GM21367 (cell line): ENCODE data around the gene S100A2.

Experiments used
- ATAC-seq: cut with Tn5 transposase; IDR thresholded peaks from one replicate; pipeline ENCODE4 v1.9.1; 2021; ENCODE audit not compliant: unreplicated experiment

S100A2 gene

DNA sequence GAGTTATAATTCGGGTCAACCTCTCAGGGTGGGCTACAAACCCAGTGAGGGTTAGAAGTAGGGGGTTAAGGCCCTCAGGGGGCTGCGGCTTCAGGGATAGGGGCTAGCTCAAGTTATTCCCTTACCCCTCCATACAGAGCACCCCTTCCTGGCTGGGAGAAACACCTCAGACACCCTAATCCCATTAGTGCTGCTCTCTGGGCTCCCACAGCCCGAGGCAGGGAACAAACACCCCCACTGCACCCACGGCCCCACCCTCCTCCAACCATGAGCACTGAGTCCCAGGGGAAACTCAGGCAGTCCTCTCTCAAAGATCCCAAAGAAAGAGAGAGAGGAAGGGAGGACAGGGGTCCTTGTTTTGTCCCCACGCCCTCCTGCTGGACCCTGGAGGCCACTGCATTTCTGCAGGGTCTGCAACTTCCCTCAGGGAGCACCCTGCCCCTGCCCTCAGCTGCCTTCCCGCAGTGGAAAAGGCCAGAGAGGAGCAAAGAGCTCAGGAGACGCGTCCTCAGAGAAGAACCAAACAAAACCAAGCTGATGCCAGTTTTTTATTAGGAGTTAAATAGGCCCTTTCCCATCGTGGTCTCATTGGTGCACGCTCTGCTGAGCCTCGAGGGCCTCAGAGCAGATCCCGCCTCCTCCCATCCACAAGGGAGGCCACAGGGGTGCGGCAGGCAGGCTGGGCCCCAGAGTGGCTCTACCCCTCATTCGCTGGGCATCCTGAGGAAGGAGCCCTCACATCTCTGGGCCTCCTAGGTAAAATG is 18.7 kb downstream of the S100A2 start:
- no peak for ATAC-seq

DNA sequence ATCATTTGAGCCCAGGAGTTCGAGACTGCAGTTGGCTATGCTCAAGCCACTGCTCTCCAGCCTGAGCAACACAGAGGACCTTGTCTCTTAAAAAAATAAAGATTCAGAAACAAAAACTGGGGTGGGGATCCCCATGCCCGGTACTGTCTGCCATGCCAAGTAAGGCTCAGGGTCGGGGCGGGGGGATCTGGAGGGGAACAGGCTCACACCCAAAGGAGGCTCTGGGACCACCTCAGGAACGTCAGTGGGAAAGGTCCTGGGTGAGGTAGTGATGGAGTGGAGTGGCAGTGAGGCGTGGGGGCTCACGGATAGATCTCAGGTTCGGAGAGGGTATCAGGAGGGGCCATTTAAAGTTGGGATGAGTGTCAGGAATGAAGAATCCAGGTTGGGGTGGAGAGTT is 19.3 kb downstream of the S100A2 start:
- no peak for ATAC-seq

DNA sequence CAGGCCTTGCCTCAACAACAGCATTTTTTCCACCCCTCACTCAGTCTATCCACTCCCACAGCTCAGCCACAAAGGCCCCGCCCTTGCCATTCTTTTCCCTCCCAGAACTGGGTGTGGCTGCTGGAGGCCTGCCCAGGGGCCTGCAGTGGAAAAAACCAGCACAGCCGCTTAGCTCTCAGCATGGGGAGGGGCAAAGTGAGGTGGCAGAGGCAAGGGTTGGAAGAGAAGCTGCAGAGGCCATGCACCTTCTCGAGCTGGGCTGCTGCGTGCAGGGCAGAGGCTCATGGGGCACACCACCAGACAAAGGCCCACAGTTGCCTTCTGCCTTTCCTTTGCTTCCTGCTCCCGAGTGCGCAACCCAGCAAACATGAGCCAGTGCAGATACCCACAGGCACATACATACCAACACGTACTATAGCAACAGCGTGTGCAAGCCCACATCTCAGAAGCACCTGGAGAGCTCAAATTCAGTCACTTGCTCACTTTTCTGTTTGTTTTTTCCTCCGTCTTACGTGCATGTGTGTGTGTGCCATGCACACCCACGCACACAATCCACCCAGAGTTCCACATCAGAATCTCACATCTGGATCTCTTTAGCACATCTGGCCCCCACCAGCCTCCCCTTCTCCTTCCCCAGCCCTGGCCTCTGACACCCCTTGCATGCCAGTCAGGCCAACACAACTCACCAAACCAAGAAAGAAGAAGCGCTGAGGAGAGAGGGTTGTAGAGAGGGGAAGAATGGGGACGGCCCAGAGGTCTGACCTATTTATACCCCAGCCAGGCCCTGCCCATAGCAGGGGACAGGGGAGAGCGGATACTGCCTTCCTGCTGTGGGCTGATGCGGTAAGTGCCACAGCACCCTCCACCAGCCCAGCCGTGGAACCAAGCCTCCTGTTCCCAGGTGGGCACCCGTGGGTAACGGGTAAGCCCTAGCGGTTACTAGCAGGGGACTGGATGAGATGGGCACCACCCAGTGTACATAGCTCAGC is 20.3 kb downstream of the S100A2 start, which contains the start of gene S100A4:
S100A4 (minus strand) TSS at position 740 of the 989 bp plus-strand sequence. CDS start 1,012 bp downstream, outside the sequence.
- no peak for ATAC-seq

DNA sequence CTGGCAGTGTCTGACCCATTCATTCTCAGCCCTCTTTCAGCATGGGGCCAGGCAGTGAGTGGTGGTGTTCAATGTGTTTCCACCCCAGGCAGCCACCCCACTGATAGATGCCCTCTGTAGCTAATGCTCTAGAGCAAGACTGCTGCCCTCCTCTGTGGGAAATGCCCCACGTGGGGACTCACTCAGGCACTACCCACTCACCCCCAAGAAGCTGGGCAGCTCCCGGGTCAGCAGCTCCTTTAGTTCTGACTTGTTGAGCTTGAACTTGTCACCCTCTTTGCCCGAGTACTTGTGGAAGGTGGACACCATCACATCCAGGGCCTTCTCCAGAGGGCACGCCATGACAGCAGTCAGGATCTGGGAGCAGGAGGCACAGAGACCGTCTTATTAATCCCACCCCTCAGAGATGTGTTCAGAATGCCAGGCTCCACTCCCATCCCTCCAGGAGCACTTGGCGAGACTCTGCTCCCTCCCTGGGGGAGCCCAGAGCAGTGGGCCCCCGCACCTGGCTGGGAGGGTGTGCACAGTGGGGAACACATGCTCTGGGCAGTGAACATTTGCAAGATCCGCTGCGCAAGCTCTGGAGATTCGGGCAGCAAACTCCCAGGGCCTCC is 21.1 kb downstream of the S100A2 start:
- no peak for ATAC-seq

DNA sequence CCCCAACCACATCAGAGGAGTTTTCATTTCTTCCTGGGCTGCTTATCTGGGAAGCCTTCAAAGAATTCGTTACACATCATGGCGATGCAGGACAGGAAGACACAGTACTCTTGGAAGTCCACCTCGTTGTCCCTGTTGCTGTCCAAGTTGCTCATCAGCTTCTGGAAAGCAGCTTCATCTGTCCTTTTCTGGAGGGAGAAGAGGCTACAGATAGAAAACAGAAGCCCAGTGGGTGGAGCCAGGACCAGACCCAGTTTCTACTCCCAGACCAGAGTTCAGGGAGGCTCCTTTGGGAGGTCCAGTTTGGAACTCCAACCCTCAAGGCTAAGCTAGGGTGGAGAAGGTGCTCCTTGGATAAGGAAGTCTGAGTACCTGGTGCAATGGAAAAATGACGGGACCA is 21.9 kb downstream of the S100A2 start:
- no peak for ATAC-seq

DNA sequence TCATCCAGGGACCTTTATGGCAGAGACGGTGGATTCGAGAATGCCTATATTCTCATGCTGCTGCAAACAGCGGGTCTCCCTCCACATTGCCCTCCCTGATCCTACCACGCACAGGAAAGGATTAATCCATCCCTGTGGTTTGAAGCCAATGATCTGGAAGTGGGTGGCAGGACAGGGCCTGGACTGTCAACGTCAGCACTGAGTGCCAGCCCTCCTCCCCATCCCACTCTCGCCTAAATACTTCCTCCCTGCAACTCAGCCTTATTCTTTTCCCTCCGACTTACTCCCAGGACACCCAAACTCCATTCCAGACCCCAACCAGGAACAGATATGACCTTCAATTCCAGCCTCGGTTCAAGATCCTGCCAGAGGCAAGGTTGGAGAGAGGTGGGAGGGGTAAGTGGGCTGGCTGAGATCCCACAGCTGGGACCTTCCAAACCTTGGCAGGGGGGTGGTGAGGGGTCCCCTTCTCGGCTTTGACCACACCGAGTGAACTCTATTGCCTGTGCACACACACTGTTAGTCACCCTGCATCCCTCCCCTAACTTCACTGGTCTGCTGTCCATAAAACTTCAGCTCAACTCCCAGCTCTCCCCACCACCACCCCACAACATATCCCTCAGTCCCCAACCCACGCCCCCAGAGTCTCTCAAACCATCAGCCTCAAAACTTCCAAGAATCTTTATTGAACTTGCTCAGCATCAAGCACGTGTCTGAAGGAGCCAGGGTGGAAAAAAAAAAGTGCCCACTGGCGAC is 22.5 kb downstream of the S100A2 start:
- no peak for ATAC-seq

DNA sequence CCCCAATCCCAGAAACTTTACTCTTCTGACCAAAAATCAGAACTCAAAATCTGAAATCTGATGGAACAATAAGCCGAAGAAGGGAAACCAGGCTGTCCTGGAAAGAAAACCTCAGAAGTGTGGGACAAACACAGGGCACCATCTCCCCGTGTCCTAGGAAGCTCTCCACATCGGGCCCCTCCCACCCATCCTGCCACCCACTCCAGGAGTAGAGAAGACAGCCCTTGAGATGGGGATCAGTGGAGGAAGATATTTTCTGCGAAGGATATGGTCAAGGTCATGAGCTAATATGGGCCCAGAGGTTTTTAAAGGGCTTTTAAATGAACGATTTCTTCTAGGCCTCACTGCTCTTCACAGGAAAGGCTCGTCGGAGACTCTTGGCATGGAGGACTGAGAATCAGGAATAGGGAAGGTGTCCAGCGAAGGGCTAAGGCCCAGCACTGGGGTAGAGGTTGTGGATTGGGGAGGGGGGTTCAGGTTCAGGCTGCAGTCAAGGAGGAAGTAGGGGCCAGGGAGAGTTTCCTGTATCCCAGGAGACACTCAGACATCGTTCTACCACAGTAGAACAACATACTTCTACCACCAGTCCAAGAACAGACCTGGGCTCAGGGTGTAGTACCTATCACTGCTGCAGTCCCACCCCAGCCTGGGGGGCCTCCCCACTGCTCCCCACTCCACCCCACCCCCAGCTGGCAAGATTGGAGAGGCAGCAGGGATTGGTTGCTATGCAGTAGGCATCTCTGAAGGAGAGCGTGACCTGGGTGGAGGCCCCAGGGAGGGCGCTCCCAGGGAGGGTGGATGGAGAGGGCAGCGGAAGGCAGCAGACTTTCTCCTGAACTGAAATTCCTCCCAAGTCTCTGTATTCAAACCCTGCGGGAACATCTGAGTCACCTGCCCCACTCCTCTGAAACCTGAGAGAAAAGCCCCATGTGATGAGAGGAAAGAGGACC is 23.7 kb downstream of the S100A2 start:
- ATAC-seq, result no peak

DNA sequence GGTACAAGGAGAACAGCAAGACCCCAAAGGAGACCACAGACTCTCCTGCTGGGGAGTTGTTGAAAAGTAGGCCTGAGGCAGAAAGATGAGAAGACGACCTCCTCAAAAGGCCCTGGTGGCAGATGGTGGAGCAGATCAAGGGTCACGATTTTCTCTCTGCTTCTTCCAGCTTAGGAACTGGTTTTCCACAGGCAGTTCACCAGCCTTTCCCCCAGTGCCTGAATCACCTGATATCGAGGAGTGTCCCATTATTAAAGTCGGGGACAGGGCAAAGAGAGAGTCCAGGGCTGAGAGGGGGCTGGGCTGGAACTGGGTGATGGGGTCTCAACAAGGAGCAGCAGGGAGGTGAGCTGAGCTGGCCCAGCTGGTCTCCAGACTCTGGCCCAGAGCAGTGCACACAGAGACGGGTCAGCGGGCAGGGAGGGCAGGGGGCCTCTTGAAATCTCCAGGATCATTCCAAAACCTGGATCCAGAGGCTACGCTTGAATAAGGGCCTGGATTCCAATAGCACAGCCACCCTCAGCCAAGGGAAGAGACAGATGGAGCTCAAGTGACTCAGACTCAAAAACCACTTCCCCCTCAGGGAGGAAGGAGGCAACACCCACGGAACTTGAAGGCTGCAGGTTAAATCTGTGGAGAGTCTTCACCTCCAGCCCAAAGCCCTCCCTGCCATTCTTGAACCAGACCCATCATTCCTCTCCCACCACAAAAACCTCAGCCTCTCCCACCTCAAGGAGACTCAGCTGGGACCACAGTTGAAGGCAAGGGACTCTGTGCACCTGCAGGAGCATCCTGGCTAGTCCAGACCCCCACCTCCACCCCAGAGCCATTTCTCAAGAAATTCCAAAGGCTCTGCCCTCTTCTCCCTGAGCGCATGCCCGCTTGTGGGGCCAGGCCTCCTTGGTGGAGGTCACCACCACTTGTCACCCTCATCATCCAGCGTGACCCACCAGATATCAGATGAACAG is 25.0 kb downstream of the S100A2 start, which contains the start of gene S100A5:
S100A5 (minus strand) TSS at position 541 of the 968 bp plus-strand sequence. CDS start 743 bp downstream, outside the sequence.
- ATAC-seq, result no peak

DNA sequence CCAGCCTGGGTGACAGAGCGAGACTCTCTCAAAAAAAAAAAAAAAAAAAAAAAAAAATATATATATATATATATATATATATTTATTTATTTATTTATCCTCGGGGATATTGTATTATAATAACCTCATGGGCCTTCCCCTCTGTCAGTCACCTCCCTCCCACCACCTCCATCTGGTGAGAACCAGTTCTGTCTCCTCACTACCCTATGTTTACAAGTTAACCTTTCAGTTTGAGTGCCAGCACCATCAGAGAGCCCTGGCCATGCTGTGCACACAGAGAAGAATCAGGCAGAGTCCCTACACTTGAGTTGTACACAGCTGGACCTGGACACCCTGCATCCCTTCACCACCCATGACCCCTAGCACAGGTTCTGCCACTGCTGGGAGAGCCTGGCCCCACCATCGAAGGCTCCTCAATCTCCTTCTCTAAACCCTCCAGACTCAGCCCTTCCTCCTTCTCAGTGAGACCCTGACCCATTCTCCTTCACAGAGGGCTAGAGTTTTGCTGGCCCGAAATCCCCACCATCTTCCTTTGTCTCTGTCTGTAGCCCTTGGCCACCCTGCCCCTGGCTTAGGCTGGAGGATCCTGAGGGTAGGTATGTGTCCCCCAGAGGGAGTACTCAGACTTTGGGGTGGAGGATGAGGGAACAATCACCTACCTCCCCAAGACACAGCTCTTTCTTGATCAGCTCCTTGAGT is 26.1 kb downstream of the S100A2 start:
- no peak for ATAC-seq

DNA sequence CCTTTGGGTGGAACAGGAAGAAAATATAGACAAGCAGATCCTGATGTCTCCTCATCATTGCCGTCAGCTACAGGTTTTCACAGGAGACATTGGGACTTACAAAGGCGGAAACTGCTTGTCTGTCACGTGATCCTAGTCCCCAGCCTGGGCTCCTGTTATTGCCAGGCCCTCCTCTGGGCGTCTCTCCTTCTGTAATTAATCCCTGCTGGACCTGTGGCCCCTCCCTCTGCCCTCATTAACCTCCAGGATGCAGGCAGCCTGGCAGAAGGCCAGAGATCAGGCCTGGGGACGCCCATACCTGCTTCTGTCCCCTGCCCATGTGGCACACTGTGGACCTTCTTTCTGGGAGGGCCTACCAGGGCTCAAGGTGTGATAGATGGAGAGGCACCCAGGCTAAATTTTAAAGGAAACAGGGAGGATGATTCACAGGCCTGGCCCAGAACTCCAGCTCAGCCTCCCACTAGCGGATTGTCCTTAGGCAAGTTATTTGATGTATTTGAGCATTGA is 27.3 kb downstream of the S100A2 start:
- ATAC-seq, result no peak

DNA sequence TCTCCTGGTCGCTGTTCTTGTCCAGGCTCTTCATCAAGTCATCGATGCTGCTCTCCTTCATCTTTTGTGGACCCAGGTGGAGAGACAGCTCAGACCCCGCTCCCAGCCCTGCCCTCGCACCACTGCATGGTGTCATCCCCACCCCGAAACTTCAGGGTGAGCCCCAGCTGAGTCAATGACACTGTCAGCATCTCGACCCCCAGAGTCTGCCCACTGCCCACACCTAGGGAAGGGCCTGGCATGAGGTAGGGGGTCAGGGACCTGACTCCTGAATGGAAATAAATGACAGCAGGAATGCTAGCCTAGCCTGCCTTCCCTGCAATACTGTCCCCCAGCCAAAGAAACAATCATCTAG is 28.3 kb downstream of the S100A2 start:
- no peak for ATAC-seq

DNA sequence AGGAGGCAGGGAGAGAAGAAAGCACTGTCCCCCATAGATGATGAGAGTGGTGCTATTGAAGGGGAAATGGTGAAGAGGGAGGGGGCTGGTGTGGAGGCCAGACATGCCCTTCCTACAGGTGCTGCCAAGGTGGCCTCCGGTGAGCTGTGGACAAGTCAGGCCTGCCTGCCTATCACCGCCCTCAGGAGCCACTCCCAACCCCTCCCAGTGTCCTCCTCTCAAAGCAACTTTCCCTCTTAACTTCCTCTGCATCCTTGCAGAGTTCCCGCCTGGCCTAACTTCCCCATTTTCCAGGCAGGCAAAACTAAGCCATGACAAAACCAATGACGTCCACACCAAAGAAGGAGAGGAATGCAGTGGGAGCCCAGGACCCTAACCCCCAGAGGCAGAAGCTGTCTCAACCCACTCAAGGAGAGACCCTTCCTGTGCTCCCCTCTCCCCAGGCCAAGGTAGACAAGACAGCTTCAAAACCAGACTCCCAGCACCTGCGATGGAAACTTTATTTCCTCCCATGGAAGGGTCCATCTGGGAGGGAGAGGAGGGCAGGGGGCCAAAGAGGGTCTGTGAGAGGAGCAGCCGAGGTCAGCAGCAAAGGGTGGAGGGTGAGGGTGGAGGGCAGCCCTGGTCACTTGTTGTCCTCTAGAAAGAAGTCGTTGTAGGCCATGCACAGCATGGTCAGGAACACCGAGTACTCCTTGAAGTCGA is 28.8 kb downstream of the S100A2 start:
- ATAC-seq, result no peak

DNA sequence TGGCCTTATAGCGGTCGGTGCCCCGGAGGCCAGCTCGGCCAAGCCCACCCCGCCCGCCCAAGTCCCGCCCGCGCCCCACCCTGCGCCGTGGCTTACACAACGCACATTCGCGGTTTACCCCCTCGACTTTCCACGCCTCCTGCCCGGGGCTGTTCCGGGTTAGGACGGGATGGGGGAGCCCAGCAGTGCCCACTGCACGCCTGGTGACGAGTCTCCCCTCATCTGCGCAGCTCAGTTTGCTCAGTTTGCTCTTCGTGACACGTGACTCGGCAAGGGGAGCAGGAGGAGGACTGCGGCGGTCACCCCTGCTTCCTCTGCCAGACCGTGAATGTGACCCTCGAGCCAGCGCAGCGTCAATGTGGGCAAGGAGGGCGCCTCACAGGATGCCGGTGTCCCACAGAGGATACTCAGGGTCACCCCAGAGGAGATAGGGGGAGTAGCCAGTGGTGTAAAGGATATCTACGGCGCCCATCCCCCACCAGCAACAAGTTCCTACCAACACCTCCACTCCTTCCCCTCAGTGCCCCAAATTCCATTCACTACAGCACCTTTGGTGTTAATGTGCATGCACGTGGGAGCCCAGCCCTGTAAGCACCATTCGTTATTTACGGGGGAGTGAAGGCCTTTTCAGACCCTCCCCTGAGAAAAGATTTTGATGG is 29.5 kb downstream of the S100A2 start:
- ATAC-seq, result no peak

DNA sequence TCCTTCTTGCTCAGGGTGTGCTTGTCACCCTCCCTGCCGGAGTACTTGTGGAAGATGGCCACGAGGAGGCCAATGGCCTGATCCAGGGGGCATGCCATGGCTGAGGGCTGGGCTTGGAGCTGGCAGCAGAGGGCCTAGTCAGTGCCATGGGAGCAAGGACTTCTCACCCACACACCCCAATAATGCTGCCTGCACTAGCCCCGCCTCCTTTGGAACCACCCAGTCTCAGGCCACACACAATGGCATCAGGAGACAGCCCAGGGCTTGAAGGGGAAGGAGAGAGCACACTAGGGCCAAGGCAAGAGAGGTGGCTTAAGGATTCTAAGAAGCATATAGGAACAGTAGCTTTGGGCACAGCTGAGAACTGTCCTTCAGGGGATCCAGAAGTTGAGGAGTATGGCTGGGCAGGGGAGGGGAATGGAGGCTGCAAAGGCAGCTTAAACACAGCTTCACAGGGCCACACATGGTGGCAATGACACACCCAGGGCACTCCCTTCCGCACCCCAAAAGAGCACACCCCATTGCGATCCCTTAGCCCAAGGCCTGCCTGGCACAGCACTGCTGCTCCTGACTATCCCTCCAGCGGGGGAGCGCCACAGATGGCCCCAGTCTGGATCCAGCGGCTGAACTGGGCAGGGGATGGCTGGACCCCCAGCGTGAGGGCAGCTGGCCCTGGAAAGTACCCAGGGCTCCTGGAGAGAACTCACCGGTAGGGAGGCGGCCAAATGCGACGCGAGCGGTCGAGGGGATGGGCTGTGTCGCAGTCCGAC is 30.2 kb downstream of the S100A2 start, which contains the start of gene S100A6:
S100A6 (minus strand) TSS at position 750 of the 770 bp plus-strand sequence; CDS start at position 98, 652 bp downstream.
- no peak for ATAC-seq

DNA sequence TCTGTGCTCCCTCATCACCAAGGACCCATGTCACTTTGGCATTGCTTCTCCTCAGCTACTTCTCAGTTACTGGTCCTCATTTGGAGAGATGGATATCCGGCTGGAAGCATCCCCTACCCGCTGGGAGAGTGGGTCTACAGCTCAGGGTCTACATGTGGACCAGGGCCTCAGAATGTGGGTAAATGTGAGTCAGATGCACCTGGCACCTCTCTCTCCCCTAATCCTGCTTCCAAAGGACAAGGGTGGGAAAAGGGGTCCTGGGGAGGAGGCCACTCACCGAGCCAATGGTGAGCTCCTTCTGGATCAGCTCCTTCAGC is 30.8 kb downstream of the S100A2 start:
- no peak for ATAC-seq
